ENCODE results near the gene KIAA1217.

Gene KIAA1217

DNA sequence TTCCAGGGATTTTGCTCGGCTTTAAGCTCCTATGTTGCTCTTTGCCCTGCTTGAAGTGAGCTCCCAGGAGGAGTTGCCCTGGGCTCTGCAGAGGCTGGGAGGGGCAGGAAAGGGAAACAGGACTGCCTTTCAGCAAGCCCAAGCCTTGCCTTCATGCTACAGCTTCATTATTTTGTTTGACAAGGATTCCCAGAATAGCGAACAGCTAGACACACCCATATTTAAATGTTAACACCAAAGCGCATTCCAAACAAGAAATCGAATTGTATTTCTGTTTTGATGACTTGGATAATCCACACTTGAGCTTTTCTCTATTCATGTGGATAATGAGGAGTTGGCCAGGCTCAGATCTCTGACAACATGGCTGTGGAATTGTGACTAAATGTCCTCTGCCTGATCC, 6.3 kb downstream of the KIAA1217 start:
- TF ChIP-seq, protein P1, sequence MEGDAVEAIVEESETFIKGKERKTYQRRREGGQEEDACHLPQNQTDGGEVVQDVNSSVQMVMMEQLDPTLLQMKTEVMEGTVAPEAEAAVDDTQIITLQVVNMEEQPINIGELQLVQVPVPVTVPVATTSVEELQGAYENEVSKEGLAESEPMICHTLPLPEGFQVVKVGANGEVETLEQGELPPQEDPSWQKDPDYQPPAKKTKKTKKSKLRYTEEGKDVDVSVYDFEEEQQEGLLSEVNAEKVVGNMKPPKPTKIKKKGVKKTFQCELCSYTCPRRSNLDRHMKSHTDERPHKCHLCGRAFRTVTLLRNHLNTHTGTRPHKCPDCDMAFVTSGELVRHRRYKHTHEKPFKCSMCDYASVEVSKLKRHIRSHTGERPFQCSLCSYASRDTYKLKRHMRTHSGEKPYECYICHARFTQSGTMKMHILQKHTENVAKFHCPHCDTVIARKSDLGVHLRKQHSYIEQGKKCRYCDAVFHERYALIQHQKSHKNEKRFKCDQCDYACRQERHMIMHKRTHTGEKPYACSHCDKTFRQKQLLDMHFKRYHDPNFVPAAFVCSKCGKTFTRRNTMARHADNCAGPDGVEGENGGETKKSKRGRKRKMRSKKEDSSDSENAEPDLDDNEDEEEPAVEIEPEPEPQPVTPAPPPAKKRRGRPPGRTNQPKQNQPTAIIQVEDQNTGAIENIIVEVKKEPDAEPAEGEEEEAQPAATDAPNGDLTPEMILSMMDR (IDR thresholded peaks at IDR 0.05): no peak
- Histone ChIP-seq H3K27ac (peak overlapping the region in 1 of 2 donors; percentile 73), H3K4me3 (peak overlapping the region; percentile 10)
- DNase-seq (ENCODE audit: low spot score): no peak

DNA sequence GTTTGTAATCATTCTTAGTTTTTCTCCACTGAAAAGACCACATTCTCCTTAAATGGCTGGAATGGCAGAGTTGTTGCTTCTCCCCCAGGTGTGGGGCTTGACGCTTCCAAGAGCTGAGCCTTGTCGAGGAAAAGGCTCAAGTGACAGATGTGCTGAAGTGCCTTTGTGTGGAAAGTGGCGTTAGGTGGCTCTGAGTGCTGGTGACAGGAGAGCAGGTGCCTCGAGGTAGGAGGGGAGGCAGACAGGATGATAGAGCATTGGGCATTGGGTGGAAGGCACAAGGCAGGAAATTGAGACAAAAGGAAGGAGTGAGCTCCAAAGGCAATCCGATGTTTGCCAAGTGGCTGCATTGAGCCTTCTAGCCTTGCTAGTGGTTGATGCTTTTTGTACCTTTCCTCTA, 6.7 kb downstream of the KIAA1217 start:
- Histone ChIP-seq H3K4me3 (peak overlapping the region; percentile 10), H3K27ac (peak overlapping the region in 1 of 2 donors; percentile 73)
- no peak for DNase-seq (ENCODE audit: low spot score)
- TF ChIP-seq, protein P1 (IDR thresholded peaks at IDR 0.05): no peak

DNA sequence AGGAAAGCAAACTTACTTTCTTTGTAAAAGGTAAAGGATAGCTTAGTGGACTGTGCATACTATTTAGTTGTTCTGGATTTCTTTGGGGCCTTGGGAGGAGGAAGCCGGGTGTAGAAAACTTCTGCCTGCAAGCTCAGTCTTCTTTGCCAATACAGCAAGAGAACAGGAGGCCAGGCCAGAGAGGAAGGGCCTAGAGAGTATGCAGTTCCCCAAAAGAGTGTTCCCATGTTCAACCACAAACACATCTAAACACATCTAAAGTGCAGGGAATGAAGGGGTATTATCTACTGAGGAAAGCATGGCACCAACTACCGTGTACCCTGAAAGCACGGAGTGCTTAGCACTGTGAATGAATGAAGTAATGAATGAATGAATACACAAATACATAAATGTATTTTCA, 11.0 kb downstream of the KIAA1217 start:
- no peak overlapping the region for H3K27ac ChIP-seq
- no peak for DNase-seq (ENCODE audit: low spot score)
- TF ChIP-seq, protein P1 (IDR thresholded peaks at IDR 0.05): no peak
- no peak overlapping the region for H3K4me3 ChIP-seq

DNA sequence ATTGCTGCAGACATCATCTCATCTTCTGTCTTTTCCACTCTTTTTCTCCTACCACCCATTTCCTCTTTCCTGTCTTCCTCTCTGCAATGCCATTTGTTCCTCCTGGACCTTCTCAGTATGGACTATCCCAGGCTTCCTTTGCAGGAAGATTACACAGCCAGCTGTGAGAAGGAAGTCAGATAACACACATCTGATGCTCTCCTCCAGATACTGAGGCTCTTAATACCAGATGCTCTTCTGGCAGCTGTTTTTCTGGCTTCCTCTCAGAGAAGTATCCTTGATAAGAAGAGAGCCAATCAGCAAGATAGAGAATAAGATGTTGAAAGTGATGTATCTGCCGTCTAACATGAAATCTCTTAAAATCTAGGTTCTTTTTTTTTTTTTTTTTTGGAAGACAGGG, 14.4 kb downstream of the KIAA1217 start:
- H3K4me3 ChIP-seq: no peak overlapping the region
- TF ChIP-seq, protein P1 (IDR thresholded peaks at IDR 0.05): no peak
- no peak overlapping the region for H3K27ac ChIP-seq
- DNase-seq (ENCODE audit: low spot score): no peak

DNA sequence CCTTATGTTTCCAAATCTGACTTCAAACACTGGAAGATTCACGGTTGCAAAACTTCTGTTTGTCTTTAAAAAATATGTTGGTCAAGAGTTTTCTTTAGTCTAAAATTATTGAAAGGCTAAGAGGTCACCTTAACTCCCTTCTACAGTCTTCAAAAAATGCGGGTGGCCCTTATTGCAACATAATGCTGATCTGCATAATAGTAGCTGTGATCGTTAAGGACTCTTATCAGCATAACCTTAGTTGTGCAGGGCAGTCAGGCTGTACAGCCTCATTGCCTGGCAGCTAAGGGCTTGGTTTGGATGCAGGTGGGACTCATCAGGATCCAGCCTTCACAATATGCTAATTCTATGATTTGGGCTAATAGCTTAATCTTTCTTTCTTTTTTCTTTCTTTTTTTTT, 15.0 kb downstream of the KIAA1217 start:
- no peak overlapping the region for H3K4me3 ChIP-seq
- TF ChIP-seq, protein P1 (IDR thresholded peaks at IDR 0.05): no peak
- no peak for DNase-seq (ENCODE audit: low spot score)
- no peak overlapping the region for H3K27ac ChIP-seq

DNA sequence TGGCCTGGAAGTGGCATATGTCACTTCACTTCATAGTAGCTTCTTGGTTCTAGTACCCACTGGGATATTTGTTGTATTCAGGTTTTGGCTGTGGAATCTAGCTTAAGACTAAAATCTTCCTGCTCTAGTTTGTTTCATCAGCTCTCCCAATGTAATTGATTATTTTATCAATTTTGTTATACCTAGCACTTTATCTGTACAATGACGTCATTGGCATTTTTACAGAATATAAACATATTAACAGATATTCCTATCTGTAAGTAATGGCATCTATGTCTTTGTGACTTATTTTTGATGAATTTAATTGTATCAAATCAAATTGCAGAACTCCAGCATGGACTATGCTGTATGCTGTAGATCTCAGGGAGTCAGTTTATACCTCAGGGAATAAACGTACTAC, 19.7 kb downstream of the KIAA1217 start:
- H3K27ac ChIP-seq: no peak overlapping the region
- no peak for DNase-seq (ENCODE audit: low spot score)
- no peak overlapping the region for H3K4me3 ChIP-seq
- TF ChIP-seq, protein P1 (IDR thresholded peaks at IDR 0.05): no peak

DNA sequence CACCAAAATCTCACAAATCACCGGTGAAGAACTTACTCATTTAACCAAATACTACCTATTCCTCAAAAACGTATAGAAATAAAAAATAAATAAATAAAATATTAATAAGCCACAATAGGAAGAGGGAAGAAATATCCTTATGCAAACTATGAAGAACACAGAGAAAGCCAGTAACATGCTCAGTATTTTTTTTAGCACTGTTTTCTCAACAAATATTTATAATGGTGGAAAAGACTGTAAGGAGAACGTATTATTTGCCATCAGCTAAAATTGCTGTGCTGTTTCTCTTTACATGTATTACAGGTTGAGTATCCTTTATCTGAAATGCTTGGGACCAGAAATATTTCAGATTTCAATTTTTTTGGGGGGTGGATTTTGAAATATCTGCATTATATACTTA, 21.0 kb downstream of the KIAA1217 start:
- no peak overlapping the region for H3K27ac ChIP-seq
- TF ChIP-seq, protein P1 (IDR thresholded peaks at IDR 0.05): no peak
- no peak overlapping the region for H3K4me3 ChIP-seq
- no peak for DNase-seq (ENCODE audit: low spot score)
